ENCODE results near the gene SLC8A1.

GRCh38 chr2:40369267-40370006 is 82.5 kb downstream of the SLC8A1 start:
- no peak for TF ChIP-seq EZH2 (IDR thresholded peaks at IDR 0.05)
- no peak for TF ChIP-seq POLR2AphosphoS5 (IDR thresholded peaks at IDR 0.05; ENCODE audit: borderline replicate concordance, low read depth, low read length)
